ENCODE measurements around the gene DNAJC5G.

The DNAJC5G gene

DNA sequence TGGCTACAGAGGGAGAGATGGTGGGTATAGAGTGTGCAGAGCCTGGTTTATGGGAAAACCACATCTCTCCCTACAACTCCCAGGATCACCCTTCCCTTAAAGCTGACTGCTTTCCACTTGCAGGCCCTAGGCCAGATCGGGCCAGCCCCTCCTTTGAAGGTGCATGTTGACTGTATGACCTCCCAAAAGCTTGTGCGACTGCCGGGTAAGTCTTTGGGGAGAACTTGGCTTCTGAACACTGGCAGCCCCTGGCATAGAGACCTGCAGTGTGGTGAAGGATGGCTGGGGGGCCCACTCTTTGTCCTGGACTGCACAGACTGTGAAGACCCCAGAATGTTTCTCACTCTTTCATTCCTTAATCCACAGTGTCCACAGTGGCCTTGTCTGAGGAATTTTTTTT is 38.6 kb upstream of the DNAJC5G start:
- DNase-seq (ENCODE audit: low spot score): no peak
- TF ChIP-seq, protein P1, sequence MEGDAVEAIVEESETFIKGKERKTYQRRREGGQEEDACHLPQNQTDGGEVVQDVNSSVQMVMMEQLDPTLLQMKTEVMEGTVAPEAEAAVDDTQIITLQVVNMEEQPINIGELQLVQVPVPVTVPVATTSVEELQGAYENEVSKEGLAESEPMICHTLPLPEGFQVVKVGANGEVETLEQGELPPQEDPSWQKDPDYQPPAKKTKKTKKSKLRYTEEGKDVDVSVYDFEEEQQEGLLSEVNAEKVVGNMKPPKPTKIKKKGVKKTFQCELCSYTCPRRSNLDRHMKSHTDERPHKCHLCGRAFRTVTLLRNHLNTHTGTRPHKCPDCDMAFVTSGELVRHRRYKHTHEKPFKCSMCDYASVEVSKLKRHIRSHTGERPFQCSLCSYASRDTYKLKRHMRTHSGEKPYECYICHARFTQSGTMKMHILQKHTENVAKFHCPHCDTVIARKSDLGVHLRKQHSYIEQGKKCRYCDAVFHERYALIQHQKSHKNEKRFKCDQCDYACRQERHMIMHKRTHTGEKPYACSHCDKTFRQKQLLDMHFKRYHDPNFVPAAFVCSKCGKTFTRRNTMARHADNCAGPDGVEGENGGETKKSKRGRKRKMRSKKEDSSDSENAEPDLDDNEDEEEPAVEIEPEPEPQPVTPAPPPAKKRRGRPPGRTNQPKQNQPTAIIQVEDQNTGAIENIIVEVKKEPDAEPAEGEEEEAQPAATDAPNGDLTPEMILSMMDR (conservative IDR thresholded peaks at IDR 0.05; ENCODE audit: low read depth): no peak
- POLR2A ChIA-PET (ENCODE audit: low non-redundant PET): no interaction called here
- H3K27ac ChIP-seq: no peak overlapping the region
- CTCF ChIA-PET: interaction anchor here (0.7 to 1.1 kb wide), 3 partner anchors 43 to 120 kb away, joined by 3 to 4 read pairs (median 3); partner anchors contain the start of gene GTF3C2

DNA sequence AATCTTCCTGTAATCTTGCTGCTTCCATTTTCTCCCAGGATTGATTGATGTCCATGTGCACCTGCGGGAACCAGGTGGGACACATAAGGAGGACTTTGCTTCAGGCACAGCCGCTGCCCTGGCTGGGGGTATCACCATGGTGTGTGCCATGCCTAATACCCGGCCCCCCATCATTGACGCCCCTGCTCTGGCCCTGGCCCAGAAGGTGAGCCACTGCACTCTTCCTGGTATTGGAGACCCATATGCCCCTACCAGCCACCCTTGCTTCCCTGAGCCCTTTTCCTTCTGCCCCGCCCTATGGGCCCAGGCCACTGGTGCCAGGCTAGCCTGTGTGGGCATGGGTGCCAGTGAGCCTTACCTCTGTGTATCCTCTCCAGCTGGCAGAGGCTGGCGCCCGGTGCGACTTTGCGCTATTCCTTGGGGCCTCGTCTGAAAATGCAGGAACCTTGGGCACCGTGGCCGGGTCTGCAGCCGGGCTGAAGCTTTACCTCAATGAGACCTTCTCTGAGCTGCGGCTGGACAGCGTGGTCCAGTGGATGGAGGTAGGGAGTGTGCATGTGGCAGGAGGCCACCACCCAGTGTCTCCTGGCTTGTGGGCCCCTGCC is 37.8 kb upstream of the DNAJC5G start:
- no peak overlapping the region for H3K27ac ChIP-seq
- DNase-seq (ENCODE audit: low spot score): no peak
- TF ChIP-seq, protein P1 (conservative IDR thresholded peaks at IDR 0.05; ENCODE audit: low read depth): no peak
- ChIA-PET POLR2A (ENCODE audit: low non-redundant PET) (no interaction called here), CTCF (interaction anchor here (0.8 kb wide), 1 partner anchor 42 kb away, joined by 4 read pairs; no protein-coding TSS in a partner anchor)

DNA sequence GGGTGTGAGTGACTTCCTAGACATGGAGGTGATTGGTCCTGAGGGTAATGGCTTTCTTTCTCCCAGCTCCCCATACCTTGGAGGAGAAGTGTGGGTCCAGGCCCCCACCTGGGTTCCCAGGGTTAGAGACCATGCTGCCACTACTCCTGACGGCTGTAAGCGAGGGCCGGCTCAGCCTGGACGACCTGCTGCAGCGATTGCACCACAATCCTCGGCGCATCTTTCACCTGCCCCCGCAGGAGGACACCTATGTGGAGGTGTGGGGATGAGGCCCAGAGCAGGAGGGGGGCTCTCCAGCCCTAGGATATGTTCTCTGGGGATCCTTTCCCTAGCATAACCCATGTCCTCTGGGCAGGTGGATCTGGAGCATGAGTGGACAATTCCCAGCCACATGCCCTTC is 36.3 kb upstream of the DNAJC5G start:
- ChIA-PET POLR2A (ENCODE audit: low non-redundant PET) (no interaction called here), CTCF (interaction anchor here (1.2 kb wide), 1 partner anchor 69 kb away, joined by 4 read pairs; no protein-coding TSS in a partner anchor)

GRCh38 chr2:27240406-27240805 is 34.8 kb upstream of the DNAJC5G start:
- TF ChIP-seq, protein P1 (conservative IDR thresholded peaks at IDR 0.05; ENCODE audit: low read depth): no peak
- ChIA-PET CTCF (no interaction called here), POLR2A (ENCODE audit: low non-redundant PET) (no interaction called here)
- H3K27ac ChIP-seq: no peak overlapping the region
- no peak for DNase-seq (ENCODE audit: low spot score)

More for the DNA sequence above, 36.3 kb upstream of the DNAJC5G start:
- no peak for DNase-seq (ENCODE audit: low spot score)
- TF ChIP-seq, protein P1 (conservative IDR thresholded peaks at IDR 0.05; ENCODE audit: low read depth): no peak
- H3K27ac ChIP-seq: no peak overlapping the region

GRCh38 chr2:27241761-27242613 is 33.2 kb upstream of the DNAJC5G start:
- no peak for DNase-seq (ENCODE audit: low spot score)
- no peak overlapping the region for H3K27ac ChIP-seq
- CTCF ChIA-PET: interaction anchor here (0.7 kb wide), 1 partner anchor 329 kb away, joined by 3 read pairs; no protein-coding TSS in a partner anchor
- TF ChIP-seq, protein P1 (conservative IDR thresholded peaks at IDR 0.05; ENCODE audit: low read depth): no peak
- POLR2A ChIA-PET (ENCODE audit: low non-redundant PET): interaction anchor here (1.1 kb wide), 1 partner anchor 37 kb away, joined by 5 read pairs; no protein-coding TSS in a partner anchor

- ChIA-PET CTCF (no interaction called here), POLR2A (ENCODE audit: low non-redundant PET) (interaction anchor here (0.7 kb wide), 1 partner anchor 39 kb away, joined by 6 read pairs; no protein-coding TSS in a partner anchor)
- DNase-seq (ENCODE audit: low spot score): no peak
- no peak overlapping the region for H3K27ac ChIP-seq
- TF ChIP-seq, protein P1 (conservative IDR thresholded peaks at IDR 0.05; ENCODE audit: low read depth): no peak
Measured at GRCh38 chr2:27242614-27242951, 32.6 kb upstream of the DNAJC5G start.

Measured in RWPE1 (cell line).